ENCODE measurements around the gene TFDP2. TPM values are rescaled to one million over a fixed set of nuclear protein-coding genes. Genes with fewer than 3 reads are reported as not detected.
A peak's percentile ranks its signal among the peaks of the same experiment; 100 is the strongest.

Gene TFDP2
- total and polyA plus RNA-seq, 12 donors, result 11.0 to 77.8 (median 54.3) TPM

- DNase-seq (no peak), ATAC-seq (no peak)
- no peak for TF ChIP-seq CTCF (IDR thresholded peaks at IDR 0.05)
- no peaks in the 10 kb centered on the region for H3K36me3 ChIP-seq
- H3K9me3 ChIP-seq, result no peaks in the 10 kb centered on the region
- WGBS, 2 donors, result 70 to 74% methylated on average over 8 of the region's 8 CpGs
- H3K4me3 ChIP-seq, result no peak overlapping the region
- peaks cover 0 to 13% (median 0%) of the 10 kb centered on the region in 9 donors for H3K4me1 ChIP-seq
- intact Hi-C loops (cut with DNase I), result no loop called here
- H3K27ac ChIP-seq, result no peak overlapping the region
- no peaks in the 10 kb centered on the region for H3K27me3 ChIP-seq
Measured at GRCh38 chr3:141941093-141941492, 208.3 kb downstream of the TFDP2 start.

GRCh38 chr3:141940194-141940776, 209.1 kb downstream of the TFDP2 start:
- no peaks in the 10 kb centered on the region for H3K36me3 ChIP-seq
- H3K27ac ChIP-seq, result no peak overlapping the region
- WGBS, 2 donors, result 52 to 59% methylated on average over 12 of the region's 12 CpGs
- intact Hi-C loops (cut with DNase I), result no loop called here
- ATAC-seq (peak in 2 of 8 donors; percentile 21 to 41), DNase-seq (no peak)
- no peaks in the 10 kb centered on the region for H3K27me3 ChIP-seq
- H3K4me1 ChIP-seq, result peaks cover 0 to 13% (median 0%) of the 10 kb centered on the region in 9 donors
- no peak for TF ChIP-seq CTCF (IDR thresholded peaks at IDR 0.05)
- H3K9me3 ChIP-seq, result no peaks in the 10 kb centered on the region
- H3K4me3 ChIP-seq, result no peak overlapping the region

GRCh38 chr3:141939759-141940158, 209.6 kb downstream of the TFDP2 start:
- Histone ChIP-seq H3K4me3 (no peak overlapping the region), H3K9me3 (no peaks in the 10 kb centered on the region), H3K27me3 (no peaks in the 10 kb centered on the region), H3K27ac (no peak overlapping the region), H3K36me3 (no peaks in the 10 kb centered on the region), H3K4me1 (peaks cover 0 to 13% (median 0%) of the 10 kb centered on the region in 9 donors)
- TF ChIP-seq CTCF (IDR thresholded peaks at IDR 0.05), result no peak
- intact Hi-C loops (cut with DNase I), result no loop called here
- WGBS, 2 donors, result 87 to 92% methylated on average over 4 of the region's 4 CpGs
- no peak for DNase-seq
- no peak for ATAC-seq

- H3K9me3 ChIP-seq, result no peaks in the 10 kb centered on the region
- 90 to 92% methylated on average over 20 of the region's 20 CpGs for WGBS, 2 donors
- H3K4me1 ChIP-seq, result peaks cover 0 to 13% (median 0%) of the 10 kb centered on the region in 9 donors
- DNase-seq, result no peak
- no peaks in the 10 kb centered on the region for H3K36me3 ChIP-seq
- no peak overlapping the region for H3K27ac ChIP-seq
- TF ChIP-seq CTCF (IDR thresholded peaks at IDR 0.05), result no peak
- H3K27me3 ChIP-seq, result no peaks in the 10 kb centered on the region
- no peak overlapping the region for H3K4me3 ChIP-seq
- intact Hi-C loops (cut with DNase I), result no loop called here
- ATAC-seq, result no peak
Measured at GRCh38 chr3:141938011-141938500, 211.3 kb downstream of the TFDP2 start.
